ENCODE measurements around the gene GPR160. TPM values are rescaled to one million over a fixed set of nuclear protein-coding genes. Genes with fewer than 3 reads are reported as not detected.
A peak's percentile ranks its signal among the peaks of the same experiment; 100 is the strongest.

The GPR160 gene, protein sequence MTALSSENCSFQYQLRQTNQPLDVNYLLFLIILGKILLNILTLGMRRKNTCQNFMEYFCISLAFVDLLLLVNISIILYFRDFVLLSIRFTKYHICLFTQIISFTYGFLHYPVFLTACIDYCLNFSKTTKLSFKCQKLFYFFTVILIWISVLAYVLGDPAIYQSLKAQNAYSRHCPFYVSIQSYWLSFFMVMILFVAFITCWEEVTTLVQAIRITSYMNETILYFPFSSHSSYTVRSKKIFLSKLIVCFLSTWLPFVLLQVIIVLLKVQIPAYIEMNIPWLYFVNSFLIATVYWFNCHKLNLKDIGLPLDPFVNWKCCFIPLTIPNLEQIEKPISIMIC
- total RNA-seq, result 10 to 100 TPM; 11.3 to 15.4 TPM

- H3K27ac Mint-ChIP-seq, result peak within 1 kb of the TSS; percentile 20
Measured at GRCh38 chr3:170037463-170038433, at the start of gene GPR160. GPR160 (plus strand) TSS chr3:170037995; CDS start chr3:170083973, 45,978 bp downstream.

GRCh38 chr3:169990431-169990830 lies 47.4 kb upstream of the GPR160 start:
- H3K36me3 Mint-ChIP-seq (ENCODE audit: low read depth), result peaks cover 79% of the 10 kb centered on the region
- H3K27me3 Mint-ChIP-seq, result no peaks in the 10 kb centered on the region
- no peaks in the 10 kb centered on the region for H3K4me1 Mint-ChIP-seq
- ATAC-seq (replicated peaks), result no peak
- no peaks in the 10 kb centered on the region for H3K9me3 Mint-ChIP-seq
- H3K4me3 Mint-ChIP-seq, result no peak overlapping the region
- H3K27ac Mint-ChIP-seq, result no peak overlapping the region

More at GRCh38 chr3:170037463-170038433, at the start of gene GPR160:
- Mint-ChIP-seq H3K36me3 (ENCODE audit: low read depth) (no peaks in the 10 kb centered on the region), H3K27me3 (no peaks in the 10 kb centered on the region), H3K4me1 (peaks cover 12% of the 10 kb centered on the region), H3K9me3 (no peaks in the 10 kb centered on the region), H3K4me3 (peak within 1 kb of the TSS; percentile 78)
- peak; percentile 94 for ATAC-seq (replicated peaks)

GRCh38 chr3:169992156-169992555 lies 45.6 kb upstream of the GPR160 start:
- Mint-ChIP-seq H3K4me3 (no peak overlapping the region), H3K27ac (no peak overlapping the region), H3K4me1 (no peaks in the 10 kb centered on the region), H3K36me3 (ENCODE audit: low read depth) (peaks cover 78% of the 10 kb centered on the region), H3K27me3 (no peaks in the 10 kb centered on the region), H3K9me3 (no peaks in the 10 kb centered on the region)
- ATAC-seq (replicated peaks), result no peak

DNA sequence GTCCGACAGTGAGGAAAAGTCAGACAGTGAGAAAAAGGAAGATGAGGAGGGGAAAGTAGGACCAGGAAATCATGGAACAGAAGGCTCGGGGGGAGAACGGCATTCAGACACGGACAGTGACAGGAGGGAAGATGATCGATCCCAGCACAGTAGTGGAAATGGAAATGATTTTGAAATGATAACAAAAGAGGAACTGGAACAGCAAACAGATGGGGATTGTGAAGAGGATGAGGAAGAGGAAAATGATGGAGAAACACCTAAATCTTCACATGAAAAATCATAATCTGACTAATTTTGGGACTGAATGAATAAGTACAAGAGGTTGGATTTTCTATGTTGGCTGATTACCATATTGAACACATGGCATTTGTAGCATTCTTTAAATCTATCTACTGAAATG lies 45.0 kb upstream of the GPR160 start:
- Mint-ChIP-seq H3K9me3 (no peaks in the 10 kb centered on the region), H3K4me3 (no peak overlapping the region), H3K27ac (no peak overlapping the region), H3K27me3 (no peaks in the 10 kb centered on the region), H3K4me1 (no peaks in the 10 kb centered on the region), H3K36me3 (ENCODE audit: low read depth) (peaks cover 72% of the 10 kb centered on the region)
- no peak for ATAC-seq (replicated peaks)

DNA sequence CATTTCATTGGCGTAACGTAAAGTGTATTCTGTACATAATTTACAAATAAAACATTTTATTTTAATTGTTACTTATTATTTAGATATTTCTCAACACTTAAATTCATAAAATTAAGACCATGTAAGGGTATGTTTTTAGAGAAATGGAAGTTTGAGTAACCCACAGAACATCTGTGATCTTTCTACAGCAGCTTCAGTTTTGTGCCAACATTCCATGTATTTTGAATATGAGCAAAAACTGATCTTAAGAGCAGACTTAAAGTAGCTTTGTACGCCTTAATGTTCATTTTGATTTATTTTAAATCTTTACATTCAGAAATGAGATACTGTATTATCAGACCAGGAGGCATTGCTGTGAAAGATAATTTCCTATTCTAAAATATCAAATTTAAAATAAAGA lies 44.0 kb upstream of the GPR160 start:
- H3K27me3 Mint-ChIP-seq, result no peaks in the 10 kb centered on the region
- no peak overlapping the region for H3K4me3 Mint-ChIP-seq
- H3K9me3 Mint-ChIP-seq, result no peaks in the 10 kb centered on the region
- H3K36me3 Mint-ChIP-seq (ENCODE audit: low read depth), result peaks cover 62% of the 10 kb centered on the region
- H3K4me1 Mint-ChIP-seq, result peaks cover 4% of the 10 kb centered on the region
- no peak for ATAC-seq (replicated peaks)
- no peak overlapping the region for H3K27ac Mint-ChIP-seq

DNA sequence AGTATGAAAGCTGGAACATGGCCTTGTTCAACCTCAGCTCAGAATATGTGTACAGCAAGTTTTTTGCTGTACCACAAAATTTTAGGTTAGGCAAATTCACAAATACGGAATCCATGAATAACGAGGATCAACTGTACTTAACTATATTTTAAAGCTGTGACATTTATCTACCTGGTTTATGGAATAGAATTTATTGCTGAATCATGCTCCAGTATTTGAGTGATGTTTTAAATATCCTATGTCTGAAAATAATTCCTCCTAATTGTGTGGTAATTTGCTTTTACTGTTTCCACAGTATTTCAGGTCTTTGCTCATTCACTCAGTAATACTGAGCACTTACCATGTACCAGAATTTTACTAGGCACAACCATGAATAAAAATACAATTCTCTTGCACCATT lies 41.7 kb upstream of the GPR160 start:
- Mint-ChIP-seq H3K9me3 (no peaks in the 10 kb centered on the region), H3K4me3 (no peak overlapping the region), H3K27ac (no peak overlapping the region), H3K4me1 (peaks cover 13% of the 10 kb centered on the region), H3K36me3 (ENCODE audit: low read depth) (peaks cover 51% of the 10 kb centered on the region), H3K27me3 (no peaks in the 10 kb centered on the region)
- ATAC-seq (replicated peaks), result no peak

GRCh38 chr3:169998668-169999131 lies 39.1 kb upstream of the GPR160 start:
- H3K9me3 Mint-ChIP-seq, result no peaks in the 10 kb centered on the region
- H3K4me1 Mint-ChIP-seq, result peaks cover 21% of the 10 kb centered on the region
- H3K36me3 Mint-ChIP-seq (ENCODE audit: low read depth), result peaks cover 31% of the 10 kb centered on the region
- peak overlapping the region; percentile 92 for H3K27ac Mint-ChIP-seq
- no peaks in the 10 kb centered on the region for H3K27me3 Mint-ChIP-seq
- peak overlapping the region; percentile 9 for H3K4me3 Mint-ChIP-seq
- peak; percentile 44 for ATAC-seq (replicated peaks)

DNA sequence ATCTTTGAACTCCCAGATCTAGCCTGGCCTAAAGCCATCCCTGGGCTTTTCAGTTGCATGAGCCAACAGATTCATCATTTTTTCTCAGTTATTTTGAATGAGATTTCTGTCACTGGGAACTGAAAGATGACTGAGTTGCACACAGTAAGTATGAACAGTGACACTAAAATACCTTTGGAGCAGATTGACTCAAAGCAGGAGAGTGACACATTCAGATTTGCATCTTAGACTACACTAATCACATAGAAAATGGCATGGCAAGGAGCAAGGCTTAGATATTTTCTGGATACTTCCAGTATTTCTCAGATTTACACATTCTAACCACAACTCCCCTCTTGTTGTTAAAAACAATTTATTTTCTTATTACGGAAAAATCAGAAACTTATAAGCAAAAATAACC lies 38.4 kb upstream of the GPR160 start:
- Mint-ChIP-seq H3K27me3 (no peaks in the 10 kb centered on the region), H3K36me3 (ENCODE audit: low read depth) (peaks cover 31% of the 10 kb centered on the region), H3K27ac (peak overlapping the region; percentile 92), H3K4me1 (peaks cover 21% of the 10 kb centered on the region), H3K9me3 (no peaks in the 10 kb centered on the region), H3K4me3 (peak overlapping the region; percentile 9)
- peak; percentile 98 for ATAC-seq (replicated peaks)

- Mint-ChIP-seq H3K4me1 (peaks cover 21% of the 10 kb centered on the region), H3K27ac (peak overlapping the region; percentile 92), H3K9me3 (no peaks in the 10 kb centered on the region), H3K4me3 (peak overlapping the region; percentile 9), H3K27me3 (no peaks in the 10 kb centered on the region), H3K36me3 (ENCODE audit: low read depth) (peaks cover 29% of the 10 kb centered on the region)
- no peak for ATAC-seq (replicated peaks)
Measured at GRCh38 chr3:170000051-170000450, 37.7 kb upstream of the GPR160 start.

DNA sequence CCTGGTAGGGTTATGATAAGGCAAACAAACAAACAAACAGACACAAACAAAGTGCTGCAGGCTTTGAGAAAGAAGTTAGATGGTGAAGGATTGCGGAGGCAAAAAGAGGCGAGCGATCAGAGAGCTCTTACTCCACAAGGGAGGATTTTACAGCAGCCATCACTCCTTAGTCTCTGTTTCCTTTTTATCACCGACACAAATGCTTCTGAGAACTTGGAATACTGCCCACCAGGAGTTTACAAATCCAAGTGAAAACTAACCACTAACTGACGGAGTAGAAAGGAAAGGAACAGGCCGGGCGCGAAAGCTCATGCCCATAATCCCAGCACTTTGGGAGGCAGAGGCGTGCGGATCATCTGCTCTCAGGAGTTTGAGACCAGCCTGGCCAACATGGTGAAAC lies 35.6 kb upstream of the GPR160 start:
- Mint-ChIP-seq H3K27ac (no peak overlapping the region), H3K4me3 (no peak overlapping the region), H3K36me3 (ENCODE audit: low read depth) (peaks cover 8% of the 10 kb centered on the region), H3K27me3 (no peaks in the 10 kb centered on the region), H3K4me1 (peaks cover 33% of the 10 kb centered on the region), H3K9me3 (no peaks in the 10 kb centered on the region)
- ATAC-seq (replicated peaks), result no peak

GRCh38 chr3:170002879-170003278 lies 34.9 kb upstream of the GPR160 start:
- Mint-ChIP-seq H3K27ac (peak overlapping the region; percentile 32), H3K4me1 (peaks cover 34% of the 10 kb centered on the region)

DNA sequence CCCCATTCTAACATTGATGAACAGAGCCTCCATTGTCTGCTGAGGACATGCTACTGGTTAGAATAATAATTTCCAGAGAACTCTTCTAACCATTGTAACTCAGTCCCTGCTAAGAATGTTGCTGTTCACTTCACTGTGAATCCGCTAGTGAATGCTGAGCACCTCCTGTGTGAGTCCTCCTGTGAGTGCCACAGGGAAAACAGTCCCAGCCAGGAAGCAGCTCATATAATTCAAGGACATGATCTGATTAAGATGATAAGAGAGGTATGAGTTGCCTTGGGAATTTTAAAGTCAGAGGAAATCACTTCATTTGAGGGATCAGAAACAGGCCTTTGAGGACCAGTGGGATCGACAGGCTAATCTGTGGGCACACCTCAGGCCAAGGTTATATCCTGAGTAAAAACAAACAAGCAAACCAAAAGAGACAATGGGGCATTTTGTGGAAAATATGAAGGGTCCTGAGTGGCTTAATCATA lies 33.9 kb upstream of the GPR160 start:
- Mint-ChIP-seq H3K36me3 (ENCODE audit: low read depth) (peaks cover 8% of the 10 kb centered on the region), H3K27ac (no peak overlapping the region)
- ATAC-seq (replicated peaks), result no peak

More at GRCh38 chr3:170002879-170003278, 34.9 kb upstream of the GPR160 start:
- ATAC-seq (replicated peaks), result no peak
- no peaks in the 10 kb centered on the region for H3K9me3 Mint-ChIP-seq
- H3K36me3 Mint-ChIP-seq (ENCODE audit: low read depth), result peaks cover 8% of the 10 kb centered on the region
- H3K4me3 Mint-ChIP-seq, result no peak overlapping the region
- no peaks in the 10 kb centered on the region for H3K27me3 Mint-ChIP-seq

DNA sequence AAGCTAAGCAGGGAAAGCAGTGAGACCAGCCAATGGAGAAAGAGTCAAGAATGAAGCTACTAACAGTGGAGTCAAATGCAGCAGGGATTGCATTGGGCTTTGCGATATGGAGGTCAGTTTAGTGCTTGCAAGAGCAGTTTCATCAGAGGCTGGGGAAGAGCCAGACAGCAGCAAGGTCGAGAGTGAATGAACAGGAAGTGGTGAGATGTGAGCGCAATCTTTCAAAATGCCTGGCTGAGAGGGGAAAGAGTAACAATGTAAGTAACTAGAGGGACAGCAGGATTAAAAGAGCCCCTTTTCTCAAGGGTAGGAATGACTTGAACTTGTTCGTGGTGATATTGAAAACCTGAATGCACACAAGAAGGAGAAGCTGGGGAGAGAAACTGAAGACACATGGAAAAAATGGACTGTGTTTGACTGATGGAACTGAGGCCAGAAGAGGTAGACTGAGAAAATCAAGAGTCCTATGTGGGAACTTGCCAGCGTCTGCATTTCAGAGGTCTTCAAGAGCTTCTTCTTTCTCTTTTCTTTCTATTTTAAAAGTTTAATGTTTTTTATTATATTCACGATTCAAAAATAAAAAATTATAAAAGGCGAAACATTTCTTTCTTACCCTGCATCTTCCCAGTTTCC lies 30.6 kb upstream of the GPR160 start:
- peak; percentile 94 for ATAC-seq (replicated peaks)
- peak overlapping the region; percentile 3 for H3K27ac Mint-ChIP-seq
- H3K27me3 Mint-ChIP-seq, result no peaks in the 10 kb centered on the region
- H3K36me3 Mint-ChIP-seq (ENCODE audit: low read depth), result no peaks in the 10 kb centered on the region
- H3K4me1 Mint-ChIP-seq, result peaks cover 17% of the 10 kb centered on the region
- no peaks in the 10 kb centered on the region for H3K9me3 Mint-ChIP-seq
- peak overlapping the region; percentile 42 for H3K4me3 Mint-ChIP-seq

More for the DNA sequence above, 33.9 kb upstream of the GPR160 start:
- no peak overlapping the region for H3K4me3 Mint-ChIP-seq
- no peaks in the 10 kb centered on the region for H3K27me3 Mint-ChIP-seq
- H3K4me1 Mint-ChIP-seq, result peaks cover 29% of the 10 kb centered on the region
- H3K9me3 Mint-ChIP-seq, result no peaks in the 10 kb centered on the region

DNA sequence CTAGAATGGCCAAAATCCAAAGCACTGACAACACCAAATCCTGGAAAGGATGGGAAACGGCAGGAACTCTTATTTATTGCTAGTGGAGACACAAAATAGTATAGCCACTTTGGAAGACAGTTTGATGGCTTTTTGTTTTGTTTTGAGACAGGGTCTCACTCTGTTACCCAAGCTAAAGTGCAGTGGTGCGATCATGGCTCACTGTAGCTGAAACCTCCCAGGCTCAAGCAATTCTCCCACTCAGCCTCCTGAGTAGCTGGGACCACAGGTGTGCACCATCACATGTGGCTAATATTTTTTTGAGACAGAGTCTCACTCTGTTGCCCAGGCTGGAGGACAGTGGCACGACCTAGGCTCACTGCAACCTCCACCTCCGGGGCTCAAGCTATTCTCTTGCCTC lies 27.3 kb upstream of the GPR160 start:
- H3K9me3 Mint-ChIP-seq, result no peaks in the 10 kb centered on the region
- H3K4me1 Mint-ChIP-seq, result peaks cover 13% of the 10 kb centered on the region
- H3K27ac Mint-ChIP-seq, result no peak overlapping the region
- ATAC-seq (replicated peaks), result no peak
- H3K27me3 Mint-ChIP-seq, result no peaks in the 10 kb centered on the region
- no peaks in the 10 kb centered on the region for H3K36me3 Mint-ChIP-seq (ENCODE audit: low read depth)
- no peak overlapping the region for H3K4me3 Mint-ChIP-seq
